GM19468 (cell line): ENCODE measurements around the gene RNF220.

Source experiments
- ATAC-seq: cut with Tn5 transposase; IDR thresholded peaks from one replicate; pipeline ENCODE4 v1.9.1; 2021; ENCODE audit warnings: mild to moderate bottlenecking, moderate library complexity, moderate number of reproducible peaks; ENCODE audit not compliant: unreplicated experiment; ENCODE audit errors: extremely low read depth

The RNF220 gene

DNA sequence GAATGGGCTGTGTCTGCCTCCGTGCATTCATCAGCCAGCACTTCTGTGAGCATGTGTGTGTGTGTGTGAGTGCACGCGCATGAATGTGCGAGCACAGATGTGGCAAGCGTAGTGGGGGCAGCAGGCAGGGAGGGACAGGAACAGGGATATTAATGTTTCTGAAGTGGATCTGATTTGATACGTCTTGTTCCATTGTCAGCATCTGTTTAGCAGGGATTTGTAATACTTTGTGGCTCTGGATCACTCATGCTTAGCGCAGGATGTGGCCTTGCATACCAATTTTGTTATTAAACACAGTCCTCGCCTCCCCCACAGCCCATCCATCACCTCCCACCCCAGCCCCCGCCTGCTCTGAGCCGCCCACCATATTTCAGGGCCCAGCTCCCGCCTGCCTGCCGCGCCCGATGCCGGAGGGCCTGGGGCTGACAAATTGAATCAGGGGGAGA lies 216.8 kb downstream of the RNF220 start:
- ATAC-seq: no peak

DNA sequence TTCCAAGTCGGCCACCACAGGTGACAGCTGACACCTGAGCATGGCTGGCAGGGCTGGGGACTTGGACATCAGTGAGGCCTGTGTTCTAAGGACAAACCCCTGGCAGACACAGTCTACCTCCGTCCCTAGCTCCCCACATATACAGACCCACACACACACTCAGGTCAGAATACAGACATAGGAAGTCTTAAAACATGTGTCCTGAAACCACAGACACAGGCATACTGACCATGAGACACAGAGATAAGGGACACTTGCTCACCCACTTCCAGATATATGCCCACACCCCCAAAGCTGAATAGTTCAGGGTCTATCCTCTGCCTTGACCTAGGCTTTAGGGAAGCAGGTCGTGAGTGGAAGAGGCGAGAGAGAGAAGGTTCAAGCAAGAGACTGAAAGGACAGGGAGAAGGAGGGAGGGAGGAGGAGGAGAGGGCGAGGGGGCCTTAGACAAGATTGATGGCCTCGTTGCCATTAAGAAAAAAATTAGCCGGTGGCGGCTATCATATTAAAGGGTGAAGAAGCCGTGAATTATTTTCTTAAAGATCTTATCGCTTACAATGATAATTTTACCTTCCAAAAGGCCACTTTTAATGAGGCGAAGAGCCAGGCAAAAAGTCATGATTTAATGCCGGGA lies 219.3 kb downstream of the RNF220 start:
- ATAC-seq: no peak

DNA sequence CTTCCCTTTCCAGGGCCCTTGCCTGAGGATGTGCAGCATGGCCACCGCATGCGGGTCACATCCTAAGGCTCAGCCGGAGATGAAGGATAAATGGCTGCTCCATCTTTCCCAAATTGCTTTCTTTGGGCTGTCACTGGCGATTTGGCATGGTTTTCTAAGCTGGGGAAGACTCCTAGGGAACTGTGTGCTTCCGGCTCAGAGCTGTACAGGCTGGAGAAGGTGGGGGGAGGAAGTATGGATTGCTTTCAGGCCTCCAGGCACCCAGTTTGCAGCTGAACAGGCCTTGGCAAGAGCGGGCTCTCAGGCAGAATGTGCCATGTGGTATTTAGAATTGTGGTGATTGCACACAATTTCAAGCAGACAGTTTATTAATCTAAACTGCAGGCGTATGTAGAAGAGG lies 220.3 kb downstream of the RNF220 start:
- ATAC-seq: no peak

DNA sequence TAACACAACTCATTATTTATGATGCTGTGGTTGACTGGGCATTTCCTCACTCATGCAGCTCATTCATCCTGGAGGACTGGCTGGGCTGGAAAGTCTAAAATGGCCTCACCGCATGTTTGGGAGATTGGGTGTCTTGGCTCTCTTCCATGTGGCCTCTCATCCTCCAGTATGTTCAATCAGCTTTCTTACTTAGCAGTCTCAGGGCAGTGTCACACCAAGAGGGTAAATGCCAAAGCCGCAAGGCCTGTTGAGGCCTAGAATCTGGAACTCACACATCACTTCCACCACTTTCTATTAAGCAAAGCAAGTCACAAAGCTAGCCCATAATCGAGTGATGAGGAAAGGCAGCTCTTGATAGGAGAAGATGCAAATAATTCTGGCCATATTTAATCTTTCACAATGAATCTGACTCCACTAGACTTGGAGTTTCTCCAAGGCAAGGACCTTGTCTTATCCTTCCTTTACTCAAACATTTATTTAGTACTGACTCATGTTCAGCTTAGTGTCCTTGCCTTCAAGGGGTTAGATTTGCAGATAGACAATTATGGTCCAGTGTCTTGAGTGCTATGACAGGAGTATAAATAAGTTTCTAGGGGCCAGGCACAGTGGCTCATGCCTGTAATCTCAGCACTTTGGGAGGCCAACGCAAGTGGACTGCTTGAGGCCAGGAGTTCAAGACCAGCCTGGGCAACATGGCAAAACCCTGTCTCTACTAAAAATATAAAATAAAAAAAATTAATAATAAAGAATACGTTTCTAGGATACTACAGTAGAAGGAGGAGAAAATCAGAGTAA lies 224.1 kb downstream of the RNF220 start:
- no peak for ATAC-seq

DNA sequence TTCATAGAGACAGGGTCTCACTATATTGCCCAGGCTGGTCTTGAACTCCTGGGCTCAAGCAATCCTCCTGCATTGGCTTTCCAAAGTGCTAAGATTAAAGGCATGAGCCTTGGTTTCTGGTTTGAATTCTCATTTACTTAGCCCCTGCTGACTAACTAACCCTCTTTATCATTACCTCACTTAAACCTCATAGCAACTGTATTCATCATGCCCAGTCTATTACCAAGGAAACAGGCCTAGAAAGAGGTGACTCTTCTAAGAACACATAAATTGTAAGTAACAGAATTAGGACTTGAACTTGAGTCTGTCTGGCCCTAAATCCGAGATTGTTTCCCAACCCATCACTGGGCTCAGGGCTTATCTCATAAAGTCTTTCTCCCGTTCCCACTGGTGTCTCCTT lies 225.1 kb downstream of the RNF220 start:
- ATAC-seq: no peak

DNA sequence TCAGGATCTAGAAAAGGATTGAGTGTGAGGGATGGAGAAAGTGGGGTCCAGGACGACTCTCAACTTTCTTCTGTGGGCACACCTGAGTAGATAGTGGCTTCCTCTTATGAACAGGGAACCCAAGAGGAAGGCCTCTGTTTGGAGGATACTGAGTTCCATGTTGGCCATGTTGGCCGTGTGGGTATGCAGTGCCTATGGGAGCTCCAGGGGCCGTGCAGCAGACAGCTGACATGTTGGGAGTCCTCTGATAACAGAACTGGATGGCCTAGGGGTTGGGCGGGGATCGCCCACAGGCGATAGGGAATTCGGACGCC lies 226.2 kb downstream of the RNF220 start:
- no peak for ATAC-seq

DNA sequence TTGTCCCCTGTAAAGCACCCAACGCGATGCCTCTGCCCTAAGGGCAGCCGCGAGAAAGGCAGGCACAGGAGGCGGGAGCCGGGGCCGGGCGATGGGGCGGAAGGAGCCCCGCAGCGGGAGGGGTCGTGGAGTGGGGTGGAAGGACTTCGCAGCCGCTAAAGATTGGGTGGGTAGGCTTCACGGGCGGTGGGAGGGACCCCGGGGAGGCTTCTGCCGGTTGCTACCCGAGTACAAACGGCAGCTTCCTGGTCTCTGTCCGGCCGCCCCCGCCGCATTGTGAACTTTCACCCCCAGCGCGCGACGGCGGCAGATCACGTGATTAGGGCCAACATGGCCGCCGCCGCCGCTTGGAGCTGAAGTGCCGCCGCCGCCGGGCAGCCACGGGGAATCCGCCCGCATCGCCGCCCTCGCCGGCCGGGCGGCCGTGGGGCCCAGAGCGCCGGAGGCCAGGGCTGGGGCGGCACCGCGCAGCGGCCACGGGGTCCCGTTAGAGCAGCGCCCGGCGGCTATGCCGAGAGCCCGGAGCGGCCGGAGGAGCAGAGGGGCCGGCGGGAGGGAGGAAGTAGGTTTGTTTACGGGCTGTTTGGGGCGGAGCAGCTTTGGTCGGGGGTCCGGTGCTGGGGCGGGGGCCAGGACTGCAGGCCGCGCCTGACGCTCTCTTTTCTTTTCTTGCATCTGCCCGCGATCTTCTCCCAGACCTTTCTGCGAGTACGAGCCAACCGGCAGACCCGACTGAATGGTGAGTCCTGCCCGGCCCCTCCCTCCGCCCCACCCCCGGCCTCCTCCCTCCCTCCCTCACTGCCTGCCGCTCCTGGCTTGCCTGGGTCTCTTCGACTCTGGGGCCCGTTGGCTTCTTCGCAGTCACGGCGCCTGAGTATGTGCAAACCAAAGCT lies 226.8 kb downstream of the RNF220 start:
- ATAC-seq: peak; percentile 42

DNA sequence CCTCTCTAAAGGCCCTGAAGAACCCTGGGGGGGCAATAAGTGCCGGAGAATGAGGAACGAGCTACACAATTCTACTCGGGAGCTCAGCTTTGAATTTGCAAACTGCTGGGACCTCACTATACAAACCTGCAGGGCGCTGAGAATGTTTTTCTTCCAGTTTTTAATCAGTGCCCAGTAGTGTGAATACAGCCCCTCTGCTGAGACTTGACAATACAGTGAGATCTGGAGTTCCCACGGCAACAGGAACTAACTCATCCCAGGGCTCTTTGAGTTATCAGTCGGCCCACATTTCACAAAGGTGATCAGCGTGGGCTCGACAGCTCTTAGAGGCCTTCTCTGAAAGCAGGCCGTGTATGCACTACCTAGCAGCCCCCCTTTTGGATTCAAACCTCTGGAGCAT lies 227.5 kb downstream of the RNF220 start:
- no peak for ATAC-seq

DNA sequence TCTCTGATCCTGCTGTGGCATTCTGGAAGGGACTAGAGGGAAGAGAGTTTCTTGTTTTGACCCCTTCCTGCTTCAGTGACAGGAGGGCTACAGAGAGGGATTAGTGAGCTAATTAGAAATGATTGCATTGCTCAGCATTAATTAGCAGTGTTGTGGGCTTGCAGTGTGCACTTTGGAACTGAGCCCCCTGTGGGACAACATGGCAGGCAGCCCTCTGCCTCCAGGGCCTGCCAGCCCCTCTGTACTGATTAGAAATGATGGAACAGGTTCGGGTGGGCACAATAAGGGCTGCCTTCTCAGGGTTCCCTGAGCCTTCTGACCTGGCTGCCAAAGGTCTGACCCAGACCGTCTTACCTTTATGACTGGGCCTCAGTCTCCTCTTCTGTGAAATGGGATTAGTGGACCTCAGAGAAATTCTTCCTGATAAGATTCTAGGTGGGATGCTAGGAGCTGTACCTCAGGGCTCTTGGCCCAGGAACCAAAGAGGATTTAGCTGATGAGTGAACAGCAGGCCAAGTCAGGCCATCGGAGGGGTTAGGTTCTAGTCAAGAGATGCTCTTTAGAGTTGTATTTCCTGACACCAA lies 229.6 kb downstream of the RNF220 start:
- no peak for ATAC-seq

DNA sequence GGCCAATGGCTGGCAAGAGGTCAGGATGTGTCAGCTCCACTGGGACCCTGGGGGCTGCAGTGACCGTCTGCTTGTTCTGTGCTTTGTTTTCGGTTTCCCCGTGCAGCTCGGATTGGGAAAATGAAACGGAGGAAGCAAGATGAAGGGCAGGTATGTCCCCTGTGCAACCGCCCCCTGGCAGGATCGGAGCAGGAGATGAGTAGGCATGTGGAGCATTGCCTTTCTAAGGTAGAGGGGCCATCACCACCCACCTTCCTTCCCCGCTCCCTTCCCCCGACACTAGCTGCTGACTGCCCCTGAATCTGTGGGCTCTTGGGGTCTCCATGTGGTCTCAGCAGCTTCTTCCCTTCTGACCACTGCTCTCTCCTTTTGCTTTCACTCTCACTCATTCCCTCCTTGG lies 230.4 kb downstream of the RNF220 start:
- no peak for ATAC-seq

DNA sequence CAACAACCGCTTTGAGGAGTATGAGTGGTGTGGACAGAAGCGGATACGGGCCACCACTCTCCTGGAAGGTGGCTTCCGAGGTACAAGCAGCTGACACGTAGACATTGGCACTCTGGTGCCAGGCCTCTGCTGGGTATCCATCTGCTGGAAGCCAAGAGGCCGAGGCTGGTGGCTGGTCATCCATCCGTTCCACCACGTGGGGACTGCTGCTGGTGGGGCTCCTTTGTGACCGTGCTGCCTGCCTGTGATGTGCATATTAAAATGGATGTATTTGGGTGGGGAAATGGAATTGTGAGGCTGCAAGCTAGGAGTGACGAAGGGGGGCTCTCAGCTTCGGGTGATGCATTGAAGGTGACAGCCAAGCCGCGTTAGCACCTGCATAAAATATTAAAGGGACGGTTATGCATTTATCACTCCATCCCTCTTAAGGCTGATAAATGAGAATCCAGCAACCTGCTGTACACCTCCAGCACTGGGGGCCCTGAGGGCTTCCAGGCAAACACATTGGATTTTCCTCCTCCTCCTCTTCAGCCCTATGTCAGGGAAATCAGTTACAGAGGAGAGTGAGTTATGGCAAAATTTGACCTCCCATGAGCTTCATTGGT lies 231.1 kb downstream of the RNF220 start:
- ATAC-seq: no peak

DNA sequence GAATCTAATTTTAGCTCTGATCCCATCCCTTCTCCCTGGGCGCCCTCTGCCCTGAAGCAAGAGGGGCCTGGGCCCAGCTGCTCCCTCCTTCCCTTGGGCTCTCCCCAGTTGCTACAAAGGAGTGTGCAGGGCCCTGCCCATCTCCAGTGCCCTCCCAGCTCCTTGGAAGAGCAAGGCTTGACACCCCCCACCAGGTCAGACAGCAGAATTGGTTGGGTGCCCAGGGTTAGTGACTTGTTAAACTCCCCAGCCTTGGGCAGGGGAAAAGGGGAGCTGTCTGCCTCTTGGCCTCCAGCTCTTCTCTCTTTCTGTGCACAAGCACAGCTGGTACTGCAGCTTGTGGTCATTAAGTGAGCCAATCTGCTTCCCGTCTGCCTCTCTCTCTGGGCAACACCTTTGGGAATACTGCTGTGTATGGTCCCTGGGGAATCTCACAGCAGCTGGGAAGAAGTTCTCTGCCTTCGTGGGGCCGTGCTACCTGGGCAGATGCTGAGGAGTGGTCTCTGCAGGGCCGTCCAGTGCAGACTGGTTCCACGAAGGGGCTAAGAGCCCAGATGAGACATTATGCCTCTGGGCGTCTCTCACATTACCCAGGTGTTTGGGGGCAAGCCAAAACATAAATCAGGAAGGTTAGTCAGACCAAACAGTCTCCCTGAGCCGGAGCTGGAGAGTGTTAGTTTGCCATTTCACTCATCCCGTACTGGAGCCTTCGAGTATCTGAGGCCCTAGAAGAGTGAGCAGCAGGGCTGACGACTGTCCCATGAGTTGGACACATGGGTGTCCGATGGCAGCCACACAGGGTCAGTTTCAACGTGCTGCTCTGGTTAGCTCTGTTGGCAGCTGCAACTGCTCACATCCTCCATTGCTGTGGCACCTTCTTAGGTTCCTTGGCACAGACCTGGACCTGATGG lies 231.9 kb downstream of the RNF220 start:
- no peak for ATAC-seq

DNA sequence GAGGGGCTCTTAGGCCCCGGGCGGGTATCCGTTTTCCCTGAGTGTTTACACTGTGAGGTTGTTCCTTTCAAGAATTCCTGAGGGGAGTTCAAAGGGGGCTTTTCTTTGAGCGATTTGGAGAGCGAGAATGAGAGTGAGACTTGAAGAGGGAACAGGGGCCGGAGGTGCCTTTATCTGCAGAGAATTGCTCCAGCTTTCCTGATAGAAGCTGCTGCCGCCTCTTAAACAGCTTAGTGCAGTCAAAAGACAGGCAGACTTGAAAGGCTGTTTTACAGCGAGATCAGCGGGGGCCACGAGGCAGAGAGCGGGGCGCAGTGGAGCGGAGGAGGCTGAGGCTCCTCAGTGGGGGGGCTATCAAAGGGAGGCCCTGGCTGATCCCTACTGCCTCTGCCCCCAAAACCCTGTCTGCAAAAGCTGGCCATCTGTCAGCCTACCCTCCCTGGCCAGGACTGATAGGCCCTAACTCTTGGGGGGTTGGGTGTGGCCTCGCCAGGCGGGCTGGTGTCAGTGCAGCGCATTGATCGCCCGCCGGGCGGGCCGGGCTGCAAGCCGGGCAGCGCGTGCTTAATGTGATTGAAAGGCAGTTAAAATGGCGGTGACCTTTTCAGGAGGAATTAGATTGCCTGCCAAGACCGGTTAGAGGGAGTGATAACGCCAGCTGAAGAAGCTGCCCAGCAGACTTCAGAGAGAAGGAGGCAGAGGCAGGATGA lies 232.8 kb downstream of the RNF220 start:
- ATAC-seq: no peak

DNA sequence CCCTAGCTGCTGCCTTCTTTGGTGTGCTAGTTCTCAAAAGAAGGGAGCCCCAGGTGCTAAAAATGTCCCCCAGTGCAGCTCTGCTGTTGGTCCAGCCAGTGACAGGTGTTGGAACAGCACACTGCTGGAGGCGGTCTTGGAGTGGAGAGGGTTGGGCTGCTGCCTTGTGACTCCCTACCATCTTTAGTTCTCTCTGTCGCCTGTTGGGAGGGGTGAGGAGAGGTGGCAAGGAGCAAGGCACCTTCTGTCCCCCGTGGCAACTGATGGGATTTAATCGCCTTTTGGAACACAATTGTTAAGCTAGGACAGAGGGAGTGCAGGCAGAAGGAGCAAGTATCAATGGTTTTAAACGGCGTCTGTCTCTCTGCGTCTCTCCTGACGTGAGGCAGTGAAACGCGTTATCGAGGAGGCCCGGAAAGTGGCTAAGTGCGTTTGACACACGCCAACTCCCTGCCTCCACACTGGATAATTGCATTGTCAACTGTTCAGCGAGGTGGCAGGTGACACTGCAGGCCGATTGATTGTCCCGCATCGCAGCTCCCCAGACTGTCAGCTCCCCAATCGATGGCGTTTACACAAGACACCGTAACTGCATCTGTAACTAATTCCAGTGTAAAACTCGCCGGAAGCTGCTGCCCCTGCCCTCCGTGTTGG lies 235.3 kb downstream of the RNF220 start:
- no peak for ATAC-seq

DNA sequence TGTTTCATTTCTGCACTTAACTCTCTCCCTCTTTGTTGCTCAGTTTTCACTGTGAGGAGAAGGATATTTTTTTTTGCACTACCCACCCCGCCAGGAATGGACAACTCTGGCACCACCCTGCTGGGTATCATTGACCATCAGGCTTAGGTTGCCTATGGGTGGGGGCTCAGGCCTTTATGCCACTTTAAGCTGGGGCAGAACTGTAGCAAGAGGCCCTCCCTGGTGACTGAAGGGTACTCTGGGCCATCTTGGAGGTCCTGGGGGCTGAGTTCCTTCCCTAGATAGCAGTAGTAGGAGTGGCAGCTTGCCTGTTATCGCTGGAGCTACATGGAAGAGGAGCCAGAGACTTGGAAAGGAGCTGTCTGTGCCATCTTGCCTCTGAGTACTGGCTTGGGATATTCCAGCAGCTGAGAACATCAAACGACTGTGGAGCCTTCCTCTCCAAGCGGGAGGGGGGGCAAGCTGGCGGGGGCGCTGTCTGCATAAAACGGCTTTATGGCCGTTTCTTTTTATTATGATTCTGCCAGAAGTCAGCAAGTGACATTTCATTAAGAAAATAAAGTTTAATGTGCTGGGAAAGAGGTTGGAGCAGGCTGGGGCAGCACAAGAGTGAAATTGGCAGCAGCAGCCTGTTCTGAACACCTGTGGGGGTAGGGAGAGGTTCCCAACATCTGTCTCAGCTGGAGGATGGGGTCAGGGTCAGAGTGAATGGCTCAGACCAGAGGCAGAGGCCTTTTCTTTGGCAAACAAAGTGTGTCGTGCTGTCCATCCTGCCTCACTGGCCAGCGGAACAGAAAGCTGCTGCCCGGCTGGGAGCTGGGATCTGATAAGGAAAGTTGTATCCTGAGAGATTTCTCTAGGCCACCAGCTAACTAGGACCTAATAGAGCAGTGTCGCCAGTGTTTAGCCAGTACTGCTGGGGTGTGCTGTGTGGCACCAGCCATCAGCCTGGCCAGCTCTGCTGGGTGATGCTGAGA lies 236.4 kb downstream of the RNF220 start:
- ATAC-seq: no peak

DNA sequence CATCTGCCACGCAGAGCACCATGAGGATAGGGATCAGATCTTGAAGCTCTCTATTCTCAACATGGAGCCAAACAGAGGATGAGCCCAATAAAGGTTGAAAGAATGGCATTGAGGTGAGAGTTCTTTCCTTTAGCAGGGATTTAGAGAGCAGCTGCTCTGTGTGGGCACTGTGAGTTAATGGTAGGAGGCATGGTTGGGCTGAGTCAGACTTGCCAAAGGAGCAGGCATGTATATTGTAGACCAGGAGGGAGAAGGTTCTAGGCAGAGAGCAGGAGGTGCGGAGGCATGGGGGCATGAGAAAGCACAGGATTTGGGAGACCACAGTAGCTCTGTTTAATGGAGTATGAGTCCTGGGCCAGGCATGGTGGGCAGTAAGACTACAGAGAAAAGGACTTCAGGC lies 237.2 kb downstream of the RNF220 start:
- no peak for ATAC-seq

DNA sequence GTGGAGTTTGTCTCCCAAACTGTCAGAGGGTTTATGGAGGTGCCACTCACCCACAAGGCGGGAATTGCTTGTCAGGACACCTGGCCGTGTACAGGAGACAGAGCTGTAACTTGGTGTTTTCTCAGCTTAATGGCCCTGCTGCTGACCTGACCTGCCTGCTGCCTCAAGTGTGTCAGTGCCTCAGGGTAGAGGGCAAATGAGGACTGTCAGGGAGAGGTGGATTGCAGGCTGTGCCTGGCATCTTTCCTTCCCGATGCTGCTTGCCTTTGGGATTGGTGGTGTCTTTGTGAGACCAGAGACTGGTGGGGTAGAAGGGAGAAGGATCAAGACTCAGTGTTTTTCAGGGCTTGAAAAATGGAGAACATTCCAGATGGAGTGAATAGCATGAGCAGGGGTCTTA lies 237.9 kb downstream of the RNF220 start:
- ATAC-seq: no peak
